Measurements from ENCODE around the gene BPIFB6.

GRCh38 chr20:32999603-33000250 is 31.7 kb upstream of the BPIFB6 start:
- TF ChIP-seq, protein P1, sequence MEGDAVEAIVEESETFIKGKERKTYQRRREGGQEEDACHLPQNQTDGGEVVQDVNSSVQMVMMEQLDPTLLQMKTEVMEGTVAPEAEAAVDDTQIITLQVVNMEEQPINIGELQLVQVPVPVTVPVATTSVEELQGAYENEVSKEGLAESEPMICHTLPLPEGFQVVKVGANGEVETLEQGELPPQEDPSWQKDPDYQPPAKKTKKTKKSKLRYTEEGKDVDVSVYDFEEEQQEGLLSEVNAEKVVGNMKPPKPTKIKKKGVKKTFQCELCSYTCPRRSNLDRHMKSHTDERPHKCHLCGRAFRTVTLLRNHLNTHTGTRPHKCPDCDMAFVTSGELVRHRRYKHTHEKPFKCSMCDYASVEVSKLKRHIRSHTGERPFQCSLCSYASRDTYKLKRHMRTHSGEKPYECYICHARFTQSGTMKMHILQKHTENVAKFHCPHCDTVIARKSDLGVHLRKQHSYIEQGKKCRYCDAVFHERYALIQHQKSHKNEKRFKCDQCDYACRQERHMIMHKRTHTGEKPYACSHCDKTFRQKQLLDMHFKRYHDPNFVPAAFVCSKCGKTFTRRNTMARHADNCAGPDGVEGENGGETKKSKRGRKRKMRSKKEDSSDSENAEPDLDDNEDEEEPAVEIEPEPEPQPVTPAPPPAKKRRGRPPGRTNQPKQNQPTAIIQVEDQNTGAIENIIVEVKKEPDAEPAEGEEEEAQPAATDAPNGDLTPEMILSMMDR (IDR thresholded peaks at IDR 0.05) = no peak
- TF ChIP-seq POLR2A (IDR thresholded peaks at IDR 0.05) (no peak), POLR2AphosphoS5 (IDR thresholded peaks at IDR 0.05) (no peak), EP300 (IDR thresholded peaks at IDR 0.05) (no peak)
